PC-9 (cell line): ENCODE data around the gene SLC30A5. TPM values are rescaled to one million over a fixed set of nuclear protein-coding genes. Genes with fewer than 3 reads are reported as not detected.
"Not testable (repeated sequence)": the region's sequence is repeated elsewhere in the genome, so short reads cannot be mapped to it uniquely, and the experiment has no call there.

Source experiments
- BruUV-seq: library from RNA; stranded (reverse); fragments of 400-500 nt; replicated peaks from 2 replicates; lab custom pipeline; 2021; lab: Mats Ljungman, UMichigan
- CTCF ChIA-PET: fragments of 300-600 bp; sonication (Branson Sonifier 250); formaldehyde crosslinking; loops from one replicate; lab custom pipeline; 2022; ENCODE audit warnings: antibody characterized with exemption; lab: Charles Lee
- POLR2A ChIA-PET: fragments of 300-600 bp; sonication (Branson Sonifier 250); formaldehyde crosslinking; loops from one replicate; lab custom pipeline; 2022; ENCODE audit warnings: antibody characterized with exemption; ENCODE audit not compliant: unreplicated experiment; lab: Charles Lee
- DNase-seq, 2 experiments: peaks; one replicate each; pipeline versions ENCODE4 v3.0.0 to v3.0.0-alpha.2; 2015 to 2022; ENCODE audit warnings: mixed read lengths in 1 of 2
- H2AFZ ChIP-seq: fragments of 200-600 bp; sonication (generic); 2 replicates; pipeline ENCODE4 v1.8.1; 2017; ENCODE audit warnings: antibody characterized with exemption
- H3F3A ChIP-seq: fragments of 200-600 bp; sonication (generic); 2 replicates; pipeline ENCODE4 v1.8.1; 2017; ENCODE audit warnings: antibody characterized with exemption, mild to moderate bottlenecking, low read depth; ENCODE audit not compliant: insufficient read depth
- H3K27ac ChIP-seq: fragments of 200-600 bp; sonication (generic); 2 replicates; pipeline ENCODE4 v1.6.1; 2016; ENCODE audit warnings: mixed run types
- H3K27me3 ChIP-seq: fragments of 200-600 bp; sonication (generic); 2 replicates; pipeline ENCODE4 v1.6.1; 2016; ENCODE audit warnings: low read depth, mixed run types; ENCODE audit not compliant: insufficient read depth
- H3K36me3 ChIP-seq: fragments of 200-600 bp; sonication (generic); 2 replicates; pipeline ENCODE4 v1.6.1; 2016; ENCODE audit warnings: low read depth, mixed run types
- H3K4me1 ChIP-seq: fragments of 200-600 bp; sonication (generic); replicated peaks from 2 replicates; pipeline ENCODE4 v1.6.1; 2016; ENCODE audit warnings: mixed run types; ENCODE audit not compliant: insufficient read depth
- H3K4me2 ChIP-seq: fragments of 200-600 bp; sonication (generic); 2 replicates; pipeline ENCODE4 v1.6.1; 2017; ENCODE audit warnings: mixed run types
- H3K4me3 ChIP-seq: fragments of 200-600 bp; sonication (generic); 2 replicates; pipeline ENCODE4 v1.6.1; 2016; ENCODE audit warnings: mixed run types
- H3K79me2 ChIP-seq: fragments of 200-600 bp; sonication (generic); 2 replicates; pipeline ENCODE4 v1.6.1; 2017; ENCODE audit warnings: low read depth, mixed run types
- H3K9me2 ChIP-seq: fragments of 200-600 bp; sonication (generic); 2 replicates; pipeline ENCODE4 v1.8.1; 2017; ENCODE audit warnings: mild to moderate bottlenecking; ENCODE audit not compliant: insufficient read depth
- H3K9me3 ChIP-seq: fragments of 200-600 bp; sonication (generic); 2 replicates; pipeline ENCODE4 v1.8.1; 2016; ENCODE audit warnings: low read depth; ENCODE audit not compliant: insufficient read depth
- H4K20me1 ChIP-seq: fragments of 200-600 bp; sonication (generic); 2 replicates; pipeline ENCODE4 v1.8.1; 2017; ENCODE audit not compliant: insufficient read depth
- EZH2 ChIP-seq: fragments of 200-600 bp; sonication (generic); IDR thresholded peaks from 2 replicates; pipeline ENCODE4 v1.8.0; 2017; ENCODE audit warnings: antibody characterized with exemption, low read depth
- intact Hi-C: fragments of 100-400 bp; cut with micrococcal nuclease; formaldehyde crosslinking; loops from one replicate; pipeline ENCODE4 v1.10.0; 2022; ENCODE audit not compliant: unreplicated experiment
- total RNA-seq: library from RNA; stranded (reverse); gene quantifications from 2 replicates; pipeline ENCODE4 v1.2.3, GENCODE V29; 2021
- TF ChIP-seq, protein P1 (sequence below): fragments of 200-600 bp; sonication (generic); conservative IDR thresholded peaks from 2 replicates; pipeline ENCODE4 v1.6.1; 2017; ENCODE audit warnings: mixed run types, antibody characterized with exemption, mild to moderate bottlenecking, moderate library complexity

Gene SLC30A5
- total RNA-seq, 1 experiment from 2014 or later, result 36.0 TPM

DNA sequence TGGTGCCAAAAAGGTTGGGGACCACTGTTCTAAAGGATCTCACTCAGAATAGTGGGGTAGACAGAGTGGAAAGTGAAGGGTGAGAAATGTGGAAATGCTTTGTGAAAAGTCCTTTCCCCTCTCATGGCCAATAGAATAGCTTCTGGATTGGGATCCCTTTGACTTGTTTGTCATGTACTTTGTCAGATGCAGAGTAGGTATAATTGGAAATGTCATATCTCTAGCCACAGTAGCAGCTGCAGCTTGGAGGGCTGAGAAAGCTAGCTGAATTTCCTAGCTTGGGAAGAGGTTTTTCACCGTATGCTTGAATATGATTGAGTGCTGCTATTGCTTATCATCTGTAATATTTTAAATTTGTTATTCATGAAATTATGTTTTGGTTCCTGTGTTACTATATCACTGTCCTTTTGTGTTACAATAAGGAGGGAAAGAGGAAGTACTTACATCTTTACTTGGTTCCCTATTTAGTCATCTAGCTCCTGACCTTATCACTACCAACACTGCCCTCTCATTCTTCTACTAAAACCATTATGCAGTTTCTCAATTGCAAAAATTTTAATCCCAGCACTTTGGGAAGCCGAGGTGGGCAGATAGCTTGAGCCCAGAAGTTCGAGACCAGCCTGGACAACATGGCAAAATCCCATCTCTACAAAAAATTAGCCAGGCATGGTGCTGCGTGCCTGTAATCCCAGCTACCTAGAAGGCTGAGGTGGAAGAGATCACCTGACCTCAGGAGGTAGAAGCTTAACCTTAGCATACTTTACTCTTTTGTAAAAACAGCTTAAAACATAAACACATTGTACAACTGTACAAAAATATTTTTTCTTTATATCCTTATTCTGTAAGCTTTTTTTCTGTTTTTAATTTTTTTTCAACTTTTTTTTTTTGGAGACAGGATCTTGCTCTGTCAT is 12.4 kb downstream of the SLC30A5 start:
- H3K9me2 ChIP-seq, result no peaks in the 10 kb centered on the region
- CTCF ChIA-PET, result no interaction called here
- BruUV-seq, result no TSS peak
- no peak overlapping the region for H3K27ac ChIP-seq
- H3K4me1 ChIP-seq, result no peaks in the 10 kb centered on the region
- no peak overlapping the region for H3K4me2 ChIP-seq
- no peaks in the 10 kb centered on the region; the same call in 1 of the 2 replicates for H3F3A ChIP-seq
- no peaks in the 10 kb centered on the region for H3K9me3 ChIP-seq
- H2AFZ ChIP-seq, result no peak overlapping the region
- no peak overlapping the region for H3K4me3 ChIP-seq
- H4K20me1 ChIP-seq, result no peaks in the 10 kb centered on the region
- H3K27me3 ChIP-seq, result no peaks in the 10 kb centered on the region
- H3K36me3 ChIP-seq, result peaks cover 35% of the 10 kb centered on the region; the same call in 1 of the 2 replicates
- no peaks in the 10 kb centered on the region; the same call in 1 of the 2 replicates for H3K79me2 ChIP-seq
- TF ChIP-seq, protein P1, sequence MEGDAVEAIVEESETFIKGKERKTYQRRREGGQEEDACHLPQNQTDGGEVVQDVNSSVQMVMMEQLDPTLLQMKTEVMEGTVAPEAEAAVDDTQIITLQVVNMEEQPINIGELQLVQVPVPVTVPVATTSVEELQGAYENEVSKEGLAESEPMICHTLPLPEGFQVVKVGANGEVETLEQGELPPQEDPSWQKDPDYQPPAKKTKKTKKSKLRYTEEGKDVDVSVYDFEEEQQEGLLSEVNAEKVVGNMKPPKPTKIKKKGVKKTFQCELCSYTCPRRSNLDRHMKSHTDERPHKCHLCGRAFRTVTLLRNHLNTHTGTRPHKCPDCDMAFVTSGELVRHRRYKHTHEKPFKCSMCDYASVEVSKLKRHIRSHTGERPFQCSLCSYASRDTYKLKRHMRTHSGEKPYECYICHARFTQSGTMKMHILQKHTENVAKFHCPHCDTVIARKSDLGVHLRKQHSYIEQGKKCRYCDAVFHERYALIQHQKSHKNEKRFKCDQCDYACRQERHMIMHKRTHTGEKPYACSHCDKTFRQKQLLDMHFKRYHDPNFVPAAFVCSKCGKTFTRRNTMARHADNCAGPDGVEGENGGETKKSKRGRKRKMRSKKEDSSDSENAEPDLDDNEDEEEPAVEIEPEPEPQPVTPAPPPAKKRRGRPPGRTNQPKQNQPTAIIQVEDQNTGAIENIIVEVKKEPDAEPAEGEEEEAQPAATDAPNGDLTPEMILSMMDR, result no peak
- no peak for TF ChIP-seq EZH2
- POLR2A ChIA-PET, result no interaction called here
- no peak for DNase-seq
- intact Hi-C loops, result loop anchor here (5.0 kb wide), 1 partner anchor 161 kb away; no protein-coding TSS in a partner anchor

DNA sequence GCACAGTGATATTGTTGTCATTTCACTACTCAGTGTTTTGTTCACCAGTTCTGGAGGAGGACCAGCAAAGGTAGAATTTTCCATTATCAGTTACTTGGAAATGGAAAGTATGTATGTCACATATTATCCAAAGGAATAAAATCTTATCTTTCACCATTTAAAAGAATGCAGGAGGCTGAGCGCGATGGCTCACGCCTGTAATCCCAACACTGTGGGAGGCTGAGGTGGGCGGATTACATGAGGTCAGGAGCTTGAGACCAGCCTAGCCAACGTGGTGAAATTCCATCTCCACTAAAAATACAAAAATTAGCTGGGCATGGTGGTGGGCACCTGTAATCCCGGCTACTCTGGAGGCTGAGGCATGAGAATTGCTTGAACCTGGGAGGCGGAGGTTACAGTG is 14.6 kb downstream of the SLC30A5 start:
- H3K79me2 ChIP-seq, H3K27me3 ChIP-seq, H3F3A ChIP-seq, DNase-seq, POLR2A ChIA-PET, BruUV-seq, H3K9me3 ChIP-seq, H3K27ac ChIP-seq, H3K4me1 ChIP-seq, H4K20me1 ChIP-seq, H3K9me2 ChIP-seq, H2AFZ ChIP-seq, H3K4me3 ChIP-seq, H3K4me2 ChIP-seq, CTCF ChIA-PET: not testable (repeated sequence)
- H3K36me3 ChIP-seq, result peaks cover 30% of the 10 kb centered on the region; the same call in 1 of the 2 replicates
- intact Hi-C loops, result loop anchor here (5.0 kb wide), 1 partner anchor 159 kb away; no protein-coding TSS in a partner anchor

DNA sequence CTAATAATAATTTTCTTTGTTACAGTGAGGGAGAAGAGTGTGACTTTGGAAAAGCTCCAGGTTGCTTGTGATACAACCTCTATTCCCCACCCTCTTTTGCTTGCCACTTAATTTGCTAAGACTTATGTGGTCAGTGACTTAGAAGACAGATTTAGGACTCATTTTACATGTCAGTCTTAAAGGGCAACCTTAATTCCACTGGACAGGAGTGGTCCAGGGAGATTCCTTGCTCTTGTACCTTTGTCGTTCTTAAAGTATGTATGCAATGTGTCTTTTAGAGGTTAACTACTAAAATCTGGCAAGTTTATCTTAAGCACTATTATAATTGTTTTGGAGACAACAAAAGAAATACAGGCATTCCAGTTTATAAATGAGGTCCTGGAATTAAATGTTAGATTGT is 20.0 kb downstream of the SLC30A5 start:
- Histone ChIP-seq H3K36me3 (peaks cover 22% of the 10 kb centered on the region; the same call in 1 of the 2 replicates), H3K4me2 (no peak overlapping the region), H3K27ac (no peak overlapping the region), H3K9me3 (no peaks in the 10 kb centered on the region), H3K9me2 (no peaks in the 10 kb centered on the region), H2AFZ (no peak overlapping the region), H3F3A (no peaks in the 10 kb centered on the region; the same call in 1 of the 2 replicates), H4K20me1 (no peaks in the 10 kb centered on the region), H3K27me3 (no peaks in the 10 kb centered on the region), H3K4me1 (no peaks in the 10 kb centered on the region), H3K79me2 (no peaks in the 10 kb centered on the region), H3K4me3 (no peak overlapping the region)
- no TSS peak for BruUV-seq
- no peak for TF ChIP-seq EZH2
- TF ChIP-seq, protein P1, result no peak
- ChIA-PET POLR2A (no interaction called here), CTCF (no interaction called here)
- no peak for DNase-seq
- intact Hi-C loops, result no loop called here
